ENCODE measurements around the gene CYBA. TPM values are rescaled to one million over a fixed set of nuclear protein-coding genes. Genes with fewer than 3 reads are reported as not detected.

The CYBA gene
- polyA plus RNA-seq, 3 donors: 1,168 to 2,376 (median 2,092) TPM

DNA sequence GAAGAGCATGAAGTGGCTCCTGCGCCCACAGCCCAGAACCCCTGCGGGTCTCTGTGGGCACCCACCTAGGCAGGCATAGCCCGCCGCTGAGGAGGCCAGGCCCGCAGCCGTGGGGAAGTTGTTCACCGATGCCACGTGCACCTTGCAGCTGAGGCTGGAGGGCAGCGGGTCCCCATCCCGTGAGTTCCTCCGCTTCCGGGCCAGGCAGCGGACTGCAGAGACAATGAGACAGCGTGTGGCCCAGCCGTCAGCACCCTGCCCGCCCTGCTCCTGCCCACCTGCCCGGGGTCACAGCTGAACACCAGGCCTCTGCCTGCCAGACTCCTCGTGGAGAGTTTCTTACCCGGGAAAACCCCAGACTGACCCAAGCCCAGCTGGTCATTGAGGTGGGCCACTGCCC lies 6.5 kb upstream of the CYBA start:
- no peaks in the 10 kb centered on the region for H4K20me1 ChIP-seq (ENCODE audit: insufficient read depth, low read length)
- WGBS (ENCODE audit: insufficient coverage): 94% methylated on average over 19 of the region's 19 CpGs
- H3K4me1 ChIP-seq (ENCODE audit: control insufficient read depth in 1 of 2, insufficient read depth in 2 of 2, low read length in 2 of 2): peaks cover 6 to 9% of the 10 kb centered on the region in 2 donors
- Mint-ChIP-seq H3K4me1 (peaks cover 13% of the 10 kb centered on the region), H3K27ac (no peak overlapping the region), H3K9me3 (no peaks in the 10 kb centered on the region), H3K27me3 (ENCODE audit: low read depth in 3 of 3) (peaks cover 2 to 5% (median 3%) of the 10 kb centered on the region in 3 donors), H3K36me3 (peaks cover 22 to 55% of the 10 kb centered on the region in 2 donors), H3K4me3 (no peak overlapping the region)
- no peaks in the 10 kb centered on the region for H3K9me3 ChIP-seq (replicated peaks in 1 of 2; ENCODE audit: control insufficient read depth in 1 of 2, insufficient read depth in 1 of 2, low read length in 2 of 2)
- no peak overlapping the region for H3K4me3 ChIP-seq (replicated peaks in 1 of 3; ENCODE audit: low read depth in 2 of 3, low read length in 3 of 3)
- H3K27me3 ChIP-seq (ENCODE audit: control insufficient read depth in 2 of 2, insufficient read depth in 2 of 2, low read length in 2 of 2): no peaks in the 10 kb centered on the region
- no peak for TF ChIP-seq CTCF (IDR thresholded peaks at IDR 0.05)
- DNase-seq: no peak
- H3K36me3 ChIP-seq (replicated peaks in 1 of 2; ENCODE audit: control insufficient read depth in 1 of 2, insufficient read depth in 2 of 2, low read length in 2 of 2): peaks cover 10 to 15% of the 10 kb centered on the region in 2 donors
- H3K79me2 ChIP-seq (ENCODE audit: insufficient read depth, low read length): peaks cover 3% of the 10 kb centered on the region
- no peak overlapping the region for H3K27ac ChIP-seq (ENCODE audit: low read depth in 1 of 2, low read length in 2 of 2)
- no peak overlapping the region for H3K9ac ChIP-seq (ENCODE audit: insufficient read depth, low read length, poor library complexity, severe bottlenecking)
- intact Hi-C loops (cut with micrococcal nuclease): no loop called here
- H2AFZ ChIP-seq (ENCODE audit: insufficient read depth, low read depth, low read length, poor library complexity, severe bottlenecking): no peak overlapping the region
- no peak overlapping the region for H3K4me2 ChIP-seq (replicated peaks; ENCODE audit: extremely low read depth, low read length, poor library complexity, severe bottlenecking)

DNA sequence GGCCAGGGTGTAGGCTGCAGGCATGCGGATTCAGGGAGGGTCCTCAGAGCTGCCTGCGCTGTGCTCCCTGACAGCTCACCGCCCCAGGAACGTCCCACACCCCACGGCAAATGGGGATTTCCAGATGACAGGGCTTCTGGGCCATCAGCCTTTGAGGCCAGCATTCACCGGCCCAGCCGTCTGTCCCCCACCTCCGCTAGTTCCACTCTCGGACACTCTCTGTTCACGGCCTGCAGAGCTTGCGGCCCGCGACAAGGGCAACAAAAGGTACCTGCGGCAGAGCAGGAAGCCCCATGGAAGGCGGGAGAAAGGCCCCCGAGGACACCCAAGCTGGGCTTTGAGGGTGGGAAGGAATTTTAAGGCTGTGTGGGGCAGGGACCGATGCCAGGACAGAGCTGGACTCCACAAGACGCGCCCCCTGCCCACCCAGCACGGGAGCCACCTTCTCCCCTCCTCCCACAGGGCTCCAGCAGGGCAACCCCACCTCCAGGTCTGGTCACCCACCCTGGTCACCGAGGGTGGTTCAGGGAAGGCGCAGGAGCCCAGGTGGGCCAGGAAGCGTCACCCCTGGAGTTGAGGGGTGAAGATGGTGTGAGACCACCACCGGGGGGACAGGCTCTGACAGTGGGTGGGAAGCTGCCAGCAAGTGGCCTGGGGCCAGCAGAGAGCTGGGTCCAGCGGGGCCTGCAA lies 5.6 kb upstream of the CYBA start:
- no peak overlapping the region for H3K4me3 ChIP-seq (replicated peaks in 1 of 3; ENCODE audit: low read depth in 2 of 3, low read length in 3 of 3)
- Mint-ChIP-seq H3K9me3 (no peaks in the 10 kb centered on the region), H3K4me3 (no peak overlapping the region), H3K36me3 (peaks cover 22 to 55% of the 10 kb centered on the region in 2 donors), H3K27ac (no peak overlapping the region), H3K4me1 (peaks cover 14% of the 10 kb centered on the region), H3K27me3 (ENCODE audit: low read depth in 3 of 3) (peaks cover 0 to 5% (median 2%) of the 10 kb centered on the region in 3 donors)
- no peaks in the 10 kb centered on the region for H3K79me2 ChIP-seq (ENCODE audit: insufficient read depth, low read length)
- H2AFZ ChIP-seq (ENCODE audit: insufficient read depth, low read depth, low read length, poor library complexity, severe bottlenecking): no peak overlapping the region
- H4K20me1 ChIP-seq (ENCODE audit: insufficient read depth, low read length): no peaks in the 10 kb centered on the region
- no peak overlapping the region for H3K4me2 ChIP-seq (replicated peaks; ENCODE audit: extremely low read depth, low read length, poor library complexity, severe bottlenecking)
- H3K36me3 ChIP-seq (replicated peaks in 1 of 2; ENCODE audit: control insufficient read depth in 1 of 2, insufficient read depth in 2 of 2, low read length in 2 of 2): peaks cover 10 to 15% of the 10 kb centered on the region in 2 donors
- DNase-seq: no peak
- H3K27ac ChIP-seq (ENCODE audit: low read depth in 1 of 2, low read length in 2 of 2): no peak overlapping the region
- no peak overlapping the region for H3K9ac ChIP-seq (ENCODE audit: insufficient read depth, low read length, poor library complexity, severe bottlenecking)
- no peak for TF ChIP-seq CTCF (IDR thresholded peaks at IDR 0.05)
- H3K9me3 ChIP-seq (replicated peaks in 1 of 2; ENCODE audit: control insufficient read depth in 1 of 2, insufficient read depth in 1 of 2, low read length in 2 of 2): no peaks in the 10 kb centered on the region
- H3K4me1 ChIP-seq (ENCODE audit: control insufficient read depth in 1 of 2, insufficient read depth in 2 of 2, low read length in 2 of 2): peaks cover 9 to 10% of the 10 kb centered on the region in 2 donors
- intact Hi-C loops (cut with micrococcal nuclease): no loop called here
- 91% methylated on average over 14 of the region's 25 CpGs for WGBS (ENCODE audit: insufficient coverage)
- H3K27me3 ChIP-seq (ENCODE audit: control insufficient read depth in 2 of 2, insufficient read depth in 2 of 2, low read length in 2 of 2): no peaks in the 10 kb centered on the region

Data from CD14-positive monocyte (primary cell).